Measurements from ENCODE around the gene OCRL.

DNA sequence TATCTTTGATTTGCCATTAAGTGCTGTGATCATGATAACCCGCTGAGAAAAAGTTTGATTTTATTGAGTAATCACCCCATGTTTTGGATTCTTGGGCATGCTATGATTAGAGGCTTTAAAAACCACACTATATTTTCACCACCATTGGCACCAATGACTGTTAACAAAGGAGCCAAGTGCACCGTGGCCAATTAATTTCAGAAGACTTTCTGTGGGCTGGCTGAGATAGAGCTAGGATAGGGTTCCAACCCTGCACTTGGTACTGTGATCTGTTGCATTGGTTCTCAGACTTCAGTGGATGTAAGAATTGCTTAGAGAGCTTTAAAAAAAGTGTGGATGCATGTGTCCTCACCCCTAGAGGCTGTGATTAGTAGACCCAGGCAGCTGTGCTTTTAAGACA is 32.4 kb downstream of the OCRL start:
- TF ChIP-seq, protein P1, sequence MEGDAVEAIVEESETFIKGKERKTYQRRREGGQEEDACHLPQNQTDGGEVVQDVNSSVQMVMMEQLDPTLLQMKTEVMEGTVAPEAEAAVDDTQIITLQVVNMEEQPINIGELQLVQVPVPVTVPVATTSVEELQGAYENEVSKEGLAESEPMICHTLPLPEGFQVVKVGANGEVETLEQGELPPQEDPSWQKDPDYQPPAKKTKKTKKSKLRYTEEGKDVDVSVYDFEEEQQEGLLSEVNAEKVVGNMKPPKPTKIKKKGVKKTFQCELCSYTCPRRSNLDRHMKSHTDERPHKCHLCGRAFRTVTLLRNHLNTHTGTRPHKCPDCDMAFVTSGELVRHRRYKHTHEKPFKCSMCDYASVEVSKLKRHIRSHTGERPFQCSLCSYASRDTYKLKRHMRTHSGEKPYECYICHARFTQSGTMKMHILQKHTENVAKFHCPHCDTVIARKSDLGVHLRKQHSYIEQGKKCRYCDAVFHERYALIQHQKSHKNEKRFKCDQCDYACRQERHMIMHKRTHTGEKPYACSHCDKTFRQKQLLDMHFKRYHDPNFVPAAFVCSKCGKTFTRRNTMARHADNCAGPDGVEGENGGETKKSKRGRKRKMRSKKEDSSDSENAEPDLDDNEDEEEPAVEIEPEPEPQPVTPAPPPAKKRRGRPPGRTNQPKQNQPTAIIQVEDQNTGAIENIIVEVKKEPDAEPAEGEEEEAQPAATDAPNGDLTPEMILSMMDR (IDR thresholded peaks at IDR 0.05): no peak
- no peak for TF ChIP-seq EP300 (IDR thresholded peaks at IDR 0.05)
- TF ChIP-seq POLR2AphosphoS5 (IDR thresholded peaks at IDR 0.05): no peak

Measured in gastroesophageal sphincter (tissue), 3 donors.